NCI-H345 treated with DMSO at 0.1 percent for 48 hours (cell line): Measurements from ENCODE around the gene EIF4G1.
A peak's percentile ranks its signal among the peaks of the same experiment; 100 is the strongest.
"Not testable (repeated sequence)": the region's sequence is repeated elsewhere in the genome, so short reads cannot be mapped to it uniquely, and the experiment has no call there.

ENCODE experiments used
- DNase-seq: peaks from one replicate; lab custom pipeline; 2025; ENCODE audit not compliant: unreplicated experiment; lab: John Stamatoyannopoulos, UW

Gene EIF4G1

DNA sequence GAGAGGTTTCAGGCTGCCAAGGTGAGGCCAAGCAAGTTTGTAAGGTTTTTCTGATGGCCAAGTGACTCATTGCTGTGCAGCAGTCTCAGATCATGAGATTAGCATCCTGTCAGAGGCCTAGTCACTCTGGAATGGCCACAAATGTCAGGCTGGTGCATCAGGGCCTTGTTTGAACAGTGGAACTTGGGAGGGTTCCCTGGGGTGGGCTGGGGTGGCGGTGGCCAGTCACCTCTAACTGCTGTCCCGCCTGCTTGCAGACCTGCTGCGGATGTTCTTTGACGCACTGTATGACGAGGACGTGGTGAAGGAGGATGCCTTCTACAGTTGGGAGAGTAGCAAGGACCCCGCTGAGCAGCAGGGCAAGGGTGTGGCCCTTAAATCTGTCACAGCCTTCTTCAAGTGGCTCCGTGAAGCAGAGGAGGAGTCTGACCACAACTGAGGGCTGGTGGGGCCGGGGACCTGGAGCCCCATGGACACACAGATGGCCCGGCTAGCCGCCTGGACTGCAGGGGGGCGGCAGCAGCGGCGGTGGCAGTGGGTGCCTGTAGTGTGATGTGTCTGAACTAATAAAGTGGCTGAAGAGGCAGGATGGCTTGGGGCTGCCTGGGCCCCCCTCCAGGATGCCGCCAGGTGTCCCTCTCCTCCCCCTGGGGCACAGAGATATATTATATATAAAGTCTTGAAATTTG lies 20.2 kb downstream of the EIF4G1 start:
- no peak for DNase-seq

DNA sequence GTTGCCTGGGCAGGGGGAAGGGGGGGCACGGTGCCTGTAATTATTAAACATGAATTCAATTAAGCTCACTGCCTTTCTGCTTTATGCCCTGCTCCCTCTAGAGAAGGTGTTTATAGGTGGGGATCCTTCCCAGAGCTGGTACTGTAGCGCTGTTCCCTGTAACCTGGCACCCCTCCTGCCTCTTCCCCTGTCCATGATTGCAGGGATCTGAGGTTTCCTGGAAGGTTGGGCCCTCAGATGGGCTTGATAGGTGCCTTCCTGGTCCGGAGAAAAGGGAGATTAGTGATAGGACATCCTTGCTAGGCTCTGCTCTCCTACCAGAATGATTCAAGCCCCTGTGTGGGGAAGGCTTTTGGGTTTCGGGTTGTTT lies 20.9 kb downstream of the EIF4G1 start:
- no peak for DNase-seq

DNA sequence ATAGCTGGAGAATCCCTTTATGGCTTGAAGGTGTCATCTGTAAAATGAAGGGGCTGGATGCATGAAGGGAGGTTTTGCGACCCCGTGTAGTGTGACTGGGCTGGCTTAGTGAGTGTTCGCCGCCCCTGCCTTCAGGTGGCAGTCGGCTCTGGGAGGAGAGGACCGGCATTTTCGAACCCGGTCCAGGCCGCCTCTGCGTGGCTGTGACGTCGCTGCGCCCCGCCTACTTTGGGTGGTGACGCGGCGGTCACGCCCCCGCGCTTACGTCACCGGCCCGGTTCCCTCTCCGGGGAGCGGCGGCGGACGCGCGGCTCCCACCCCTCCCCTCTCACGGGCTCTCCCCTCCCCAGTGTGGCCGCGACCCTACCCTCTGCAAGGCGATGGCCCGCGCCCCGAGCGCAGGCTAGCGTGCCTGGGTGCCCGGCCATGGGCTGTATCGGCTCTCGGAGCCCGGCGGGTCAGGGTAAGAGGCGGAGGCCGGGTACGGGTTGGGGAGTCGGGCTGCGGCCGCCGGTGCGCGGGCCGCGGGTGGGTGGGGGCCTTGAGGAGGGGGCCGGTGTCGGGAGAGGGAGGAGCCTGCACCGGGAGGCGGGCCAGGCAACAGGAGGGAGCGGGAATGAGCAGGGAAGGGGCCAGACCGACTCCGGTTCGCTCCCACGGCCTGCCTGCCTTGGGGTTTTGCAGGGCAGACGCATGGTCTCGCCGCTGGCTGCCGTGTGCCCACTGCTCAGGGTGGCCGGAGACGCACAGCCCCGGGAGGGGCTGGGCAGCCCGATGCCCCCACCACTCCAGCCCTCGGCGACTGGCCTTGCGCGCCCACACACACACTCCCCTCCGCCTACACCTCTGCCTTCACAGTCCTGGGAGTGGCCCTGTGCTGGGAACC lies 21.5 kb downstream of the EIF4G1 start:
- DNase-seq = peak; percentile 78

DNA sequence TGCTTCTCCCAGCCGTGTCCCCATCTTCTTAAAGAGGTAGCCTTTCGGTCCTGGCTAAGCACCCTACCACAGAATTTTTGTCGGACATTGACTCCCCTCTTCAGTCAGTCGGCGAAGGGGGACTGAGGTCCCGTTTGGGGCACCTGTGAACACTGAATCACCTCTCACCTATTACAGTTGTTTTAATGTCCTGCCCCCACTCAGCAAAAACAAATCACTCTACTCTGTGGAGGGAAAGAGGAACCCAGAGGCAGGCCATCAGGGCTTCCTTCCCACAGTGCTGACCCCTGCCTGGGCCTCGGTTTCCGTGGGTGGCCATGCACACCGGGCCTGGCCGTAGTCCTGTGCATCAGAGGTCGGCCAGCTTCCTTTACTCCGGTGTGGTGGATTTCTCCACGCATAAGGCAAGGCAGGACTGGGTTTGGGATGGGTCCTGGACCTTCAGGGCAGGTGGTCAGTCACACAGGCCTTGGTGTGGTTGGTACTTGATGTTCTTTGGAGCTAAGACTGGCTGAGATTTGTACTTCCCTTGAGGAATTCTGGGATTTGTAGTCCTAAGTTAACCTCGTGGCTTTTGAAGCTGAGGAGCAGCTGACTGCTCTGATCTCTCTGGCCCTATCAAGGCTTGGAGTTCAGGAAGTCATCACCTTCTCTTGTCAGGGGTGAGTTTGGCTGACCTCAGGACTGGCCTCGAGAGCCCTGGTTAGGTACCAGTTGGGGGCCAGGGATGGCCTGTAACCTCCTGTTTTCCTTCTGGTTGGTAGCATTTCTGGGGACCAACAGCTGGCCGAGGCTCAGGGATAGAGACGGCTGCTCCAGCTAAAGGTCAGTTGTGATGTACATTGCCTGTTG lies 22.4 kb downstream of the EIF4G1 start:
- peak; percentile 53 for DNase-seq

DNA sequence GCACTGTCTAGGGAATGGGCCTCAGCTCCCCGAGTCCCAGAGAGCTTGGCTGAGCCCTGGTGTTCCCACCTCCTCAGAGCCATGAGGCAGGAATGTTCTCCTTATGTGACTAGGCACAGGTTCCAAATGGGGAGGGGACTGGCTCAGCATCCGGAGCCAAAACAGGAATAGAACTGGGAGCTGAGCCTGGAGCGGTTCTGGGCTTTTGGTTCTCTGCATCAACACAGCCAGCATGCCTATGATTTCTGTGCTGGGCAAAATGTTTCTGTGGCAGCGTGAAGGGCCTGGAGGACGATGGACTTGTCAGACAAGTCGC lies 23.0 kb downstream of the EIF4G1 start, which contains the start of gene FAM131A:
TSS of gene FAM131A (plus strand) at position 202 of the 316 bp plus-strand sequence. CDS start at position 233, 31 bp downstream.
- no peak for DNase-seq

DNA sequence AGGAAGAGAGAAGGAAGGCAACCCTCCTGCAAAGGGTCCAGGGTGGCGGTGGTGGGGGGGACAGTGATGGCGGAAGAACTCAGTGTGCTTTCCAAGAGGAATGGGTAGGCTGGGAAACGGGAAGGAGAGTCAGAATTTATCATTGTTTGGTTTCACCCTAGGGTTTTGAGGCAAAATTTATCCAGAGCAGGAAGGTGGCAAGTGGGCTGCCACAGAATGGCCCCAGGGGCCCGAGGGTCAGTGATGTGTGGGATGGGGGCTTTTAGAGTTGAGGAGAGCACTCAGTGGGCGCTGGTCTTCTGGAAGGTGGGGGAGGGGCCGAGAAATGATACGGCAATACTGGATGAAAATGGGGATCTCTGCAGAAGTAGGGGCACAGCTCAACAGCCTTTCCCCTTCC lies 23.6 kb downstream of the EIF4G1 start:
- DNase-seq = no peak

DNA sequence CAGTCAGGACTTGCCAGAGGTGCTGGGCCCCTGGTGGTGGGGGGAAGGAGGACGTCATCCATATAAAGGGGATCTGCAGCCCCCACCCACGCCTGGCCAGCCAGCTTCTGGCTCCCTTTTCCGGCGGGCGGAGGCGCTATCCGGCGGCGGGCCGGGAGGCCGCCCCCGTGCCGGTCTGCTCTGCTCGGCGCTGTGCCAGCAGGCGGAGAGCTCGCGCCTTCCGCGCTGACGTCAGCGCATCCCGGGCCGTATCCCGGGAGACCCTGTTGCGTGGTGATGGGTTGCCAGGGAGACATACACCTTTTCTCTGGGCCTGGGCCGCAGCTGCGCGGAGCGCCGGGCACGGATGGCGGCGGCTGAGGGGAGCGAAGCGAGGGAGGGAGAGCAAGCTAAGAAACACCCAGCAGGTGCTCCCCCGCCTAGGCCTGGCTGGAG lies 24.1 kb downstream of the EIF4G1 start:
- DNase-seq = peak; percentile 94

DNA sequence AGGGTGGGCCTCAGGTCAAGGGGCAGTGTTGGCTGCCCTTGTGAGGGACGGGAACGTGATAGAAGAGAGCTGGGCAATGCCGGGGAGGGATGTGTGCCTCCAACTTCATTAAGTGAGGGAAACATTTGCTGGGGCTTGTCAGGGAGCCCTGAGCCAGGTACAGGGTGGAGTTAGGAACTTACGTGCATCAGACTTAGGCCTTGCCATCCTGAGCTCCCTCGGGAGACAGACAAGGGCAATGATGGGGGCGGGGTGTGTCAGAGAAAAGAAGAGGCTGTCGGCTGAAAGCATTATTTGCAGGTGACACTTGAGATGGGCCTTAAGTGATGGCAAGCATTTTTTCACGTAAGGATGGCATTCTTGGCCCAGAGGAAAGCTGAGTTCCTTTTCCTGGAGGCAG lies 24.6 kb downstream of the EIF4G1 start:
- DNase-seq = no peak

DNA sequence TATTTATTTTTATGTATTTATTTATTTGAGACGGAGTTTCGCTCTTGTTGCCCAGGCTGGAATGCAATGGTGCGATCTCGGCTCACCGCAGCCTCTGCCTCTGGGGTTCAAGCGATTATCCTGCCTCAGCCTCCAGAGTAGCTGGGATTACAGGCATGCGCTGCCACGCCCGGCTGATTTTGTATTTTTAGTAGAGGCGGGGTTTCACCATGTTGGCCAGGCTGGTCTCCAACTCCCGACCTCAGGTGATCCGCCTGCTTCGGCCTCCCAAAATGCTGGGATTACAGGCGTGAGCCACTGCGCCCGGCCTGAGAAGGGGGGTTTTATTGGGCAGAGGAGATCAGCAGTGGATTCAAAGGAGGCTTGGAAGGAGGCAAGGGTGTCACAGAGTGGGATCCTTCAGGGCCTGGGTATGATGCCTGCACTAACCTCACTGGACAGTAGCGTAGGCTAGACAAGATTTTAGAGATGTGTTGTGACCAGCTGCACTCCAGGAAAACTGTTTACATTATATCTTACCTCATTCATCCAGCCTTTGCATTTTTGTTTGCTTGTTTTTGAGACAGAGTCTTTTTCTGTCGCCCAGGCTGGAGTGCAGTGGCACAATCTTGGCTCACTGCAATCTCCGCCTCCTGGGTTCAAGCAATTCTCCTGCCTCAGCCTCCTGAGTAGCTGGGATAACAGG lies 25.2 kb downstream of the EIF4G1 start:
- not testable (repeated sequence) for DNase-seq

DNA sequence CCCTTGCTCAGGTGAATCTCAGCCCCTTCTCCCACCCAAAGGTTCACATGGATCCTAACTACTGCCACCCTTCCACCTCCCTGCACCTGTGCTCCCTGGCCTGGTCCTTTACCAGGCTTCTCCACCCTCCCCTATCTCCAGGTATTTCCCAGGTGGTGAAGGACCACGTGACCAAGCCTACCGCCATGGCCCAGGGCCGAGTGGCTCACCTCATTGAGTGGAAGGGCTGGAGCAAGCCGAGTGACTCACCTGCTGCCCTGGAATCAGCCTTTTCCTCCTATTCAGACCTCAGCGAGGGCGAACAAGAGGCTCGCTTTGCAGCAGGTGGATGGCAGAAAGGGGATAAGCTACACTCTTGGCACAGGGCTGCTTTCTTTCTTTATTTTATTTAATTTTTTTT lies 27.5 kb downstream of the EIF4G1 start:
- DNase-seq = no peak

DNA sequence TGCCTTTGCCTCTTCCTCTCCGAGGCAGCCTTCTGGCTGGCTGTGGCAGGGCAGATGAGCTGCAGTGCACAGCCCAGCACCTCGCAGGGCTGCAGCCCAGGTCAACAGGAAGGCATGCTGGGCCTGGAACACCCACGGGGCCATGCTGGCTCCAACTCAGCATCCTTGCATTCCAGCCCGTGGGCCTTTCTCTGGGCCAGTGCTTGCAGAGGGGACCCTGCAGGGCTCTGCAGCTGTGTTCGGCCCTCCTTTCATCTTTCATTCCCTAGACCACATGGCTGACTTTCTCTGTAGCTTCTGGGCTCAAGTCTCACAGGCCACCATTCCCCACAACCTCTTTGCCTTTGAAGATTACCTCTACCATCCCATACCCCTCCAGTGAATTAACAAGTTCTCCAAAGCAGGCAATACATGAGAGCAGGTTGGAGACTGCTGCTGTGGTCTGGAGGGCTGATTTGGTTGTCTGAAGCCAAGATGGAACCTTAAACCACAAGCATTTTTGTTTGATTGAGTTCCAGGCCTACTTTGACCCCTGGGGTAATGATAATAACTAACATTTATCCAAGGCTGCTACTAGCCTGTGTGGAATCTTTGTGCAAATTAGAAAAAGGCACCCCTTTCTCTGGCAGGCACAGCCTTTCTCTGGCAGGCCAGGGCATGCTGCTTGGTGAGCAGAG lies 28.9 kb downstream of the EIF4G1 start:
- DNase-seq = no peak

DNA sequence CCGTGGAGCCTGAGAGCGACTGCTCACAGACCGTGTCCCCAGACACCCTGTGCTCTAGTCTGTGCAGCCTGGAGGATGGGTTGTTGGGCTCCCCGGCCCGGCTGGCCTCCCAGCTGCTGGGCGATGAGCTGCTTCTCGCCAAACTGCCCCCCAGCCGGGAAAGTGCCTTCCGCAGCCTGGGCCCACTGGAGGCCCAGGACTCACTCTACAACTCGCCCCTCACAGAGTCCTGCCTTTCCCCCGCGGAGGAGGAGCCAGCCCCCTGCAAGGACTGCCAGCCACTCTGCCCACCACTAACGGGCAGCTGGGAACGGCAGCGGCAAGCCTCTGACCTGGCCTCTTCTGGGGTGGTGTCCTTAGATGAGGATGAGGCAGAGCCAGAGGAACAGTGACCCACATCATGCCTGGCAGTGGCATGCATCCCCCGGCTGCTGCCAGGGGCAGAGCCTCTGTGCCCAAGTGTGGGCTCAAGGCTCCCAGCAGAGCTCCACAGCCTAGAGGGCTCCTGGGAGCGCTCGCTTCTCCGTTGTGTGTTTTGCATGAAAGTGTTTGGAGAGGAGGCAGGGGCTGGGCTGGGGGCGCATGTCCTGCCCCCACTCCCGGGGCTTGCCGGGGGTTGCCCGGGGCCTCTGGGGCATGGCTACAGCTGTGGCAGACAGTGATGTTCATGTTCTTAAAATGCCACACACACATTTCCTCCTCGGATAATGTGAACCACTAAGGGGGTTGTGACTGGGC lies 30.3 kb downstream of the EIF4G1 start:
- DNase-seq = no peak

DNA sequence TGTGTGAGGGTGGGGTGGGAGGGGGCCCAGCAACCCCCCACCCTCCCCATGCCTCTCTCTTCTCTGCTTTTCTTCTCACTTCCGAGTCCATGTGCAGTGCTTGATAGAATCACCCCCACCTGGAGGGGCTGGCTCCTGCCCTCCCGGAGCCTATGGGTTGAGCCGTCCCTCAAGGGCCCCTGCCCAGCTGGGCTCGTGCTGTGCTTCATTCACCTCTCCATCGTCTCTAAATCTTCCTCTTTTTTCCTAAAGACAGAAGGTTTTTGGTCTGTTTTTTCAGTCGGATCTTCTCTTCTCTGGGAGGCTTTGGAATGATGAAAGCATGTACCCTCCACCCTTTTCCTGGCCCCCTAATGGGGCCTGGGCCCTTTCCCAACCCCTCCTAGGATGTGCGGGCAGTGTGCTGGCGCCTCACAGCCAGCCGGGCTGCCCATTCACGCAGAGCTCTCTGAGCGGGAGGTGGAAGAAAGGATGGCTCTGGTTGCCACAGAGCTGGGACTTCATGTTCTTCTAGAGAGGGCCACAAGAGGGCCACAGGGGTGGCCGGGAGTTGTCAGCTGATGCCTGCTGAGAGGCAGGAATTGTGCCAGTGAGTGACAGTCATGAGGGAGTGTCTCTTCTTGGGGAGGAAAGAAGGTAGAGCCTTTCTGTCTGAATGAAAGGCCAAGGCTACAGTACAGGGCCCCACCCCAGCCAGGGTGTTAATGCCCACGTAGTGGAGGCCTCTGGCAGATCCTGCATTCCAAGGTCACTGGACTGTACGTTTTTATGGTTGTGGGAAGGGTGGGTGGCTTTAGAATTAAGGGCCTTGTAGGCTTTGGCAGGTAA lies 31.1 kb downstream of the EIF4G1 start:
- DNase-seq = peak; percentile 51

DNA sequence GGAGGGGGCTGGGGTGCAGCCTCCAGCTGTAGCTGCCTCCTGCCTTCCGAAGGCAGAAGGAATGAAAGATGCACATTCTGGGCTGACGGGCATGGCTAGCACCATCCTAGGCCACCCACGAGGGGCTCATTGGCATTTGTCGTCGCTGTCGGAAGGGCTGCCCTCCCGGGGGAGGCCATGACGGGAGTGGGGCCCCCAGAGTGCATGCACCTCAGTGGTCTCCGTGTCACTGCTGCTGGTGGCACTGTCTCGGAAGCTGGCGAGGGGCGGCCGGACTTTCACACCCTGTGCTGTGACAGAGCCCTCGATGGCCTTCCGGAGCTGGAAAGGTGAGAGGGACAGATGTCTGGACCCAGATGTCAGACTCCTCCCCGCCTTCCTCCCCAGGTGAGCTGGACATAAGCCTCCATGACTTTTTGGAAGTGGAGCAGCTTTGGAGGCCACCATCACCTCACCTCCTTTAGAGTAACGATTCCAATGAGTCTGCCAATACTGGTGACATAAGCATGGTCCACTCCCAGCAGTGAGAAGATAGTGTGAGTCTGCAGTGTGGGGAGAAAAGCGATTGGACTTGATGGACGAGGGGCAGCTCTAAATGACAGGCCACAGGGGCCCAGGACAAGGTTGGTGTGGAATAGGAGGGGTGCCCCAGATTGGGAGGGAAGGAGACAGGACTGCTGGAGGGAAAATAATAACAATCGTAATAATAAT lies 32.2 kb downstream of the EIF4G1 start:
- no peak for DNase-seq

DNA sequence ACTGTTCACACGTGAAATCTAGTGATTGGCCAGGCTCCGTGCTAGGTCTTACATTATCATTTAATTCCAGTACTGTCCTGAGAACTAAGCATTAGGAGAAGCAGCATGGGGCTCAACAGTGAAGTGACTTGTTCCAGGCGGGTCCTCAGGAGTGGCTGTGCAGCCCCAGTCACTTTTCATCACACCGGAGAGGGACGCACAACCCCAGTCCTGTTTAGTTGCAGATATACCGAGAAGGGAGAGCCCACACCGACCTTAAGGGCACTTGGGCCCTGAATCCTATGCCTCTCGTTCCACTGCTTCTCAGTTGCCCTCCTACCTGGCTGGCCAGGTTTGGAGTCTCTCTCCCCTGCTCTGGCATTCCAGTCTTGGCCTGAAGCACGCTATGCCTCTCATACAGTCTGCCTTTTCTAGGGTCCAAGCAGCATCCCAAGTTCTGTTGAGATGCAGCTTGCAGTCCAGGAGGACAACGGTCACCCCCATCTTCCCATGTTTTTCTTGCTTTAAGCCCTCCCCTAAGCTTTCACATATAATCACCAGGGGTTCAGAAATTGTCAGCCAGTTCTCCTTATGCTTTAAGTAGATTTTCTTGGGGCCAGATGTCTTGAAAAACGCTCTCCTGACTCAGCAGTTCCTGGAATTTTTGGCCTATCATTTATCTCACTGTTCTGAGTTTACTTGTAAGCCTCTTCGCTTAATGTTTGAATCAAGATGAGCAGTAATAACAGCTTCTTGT lies 33.1 kb downstream of the EIF4G1 start:
- no peak for DNase-seq

DNA sequence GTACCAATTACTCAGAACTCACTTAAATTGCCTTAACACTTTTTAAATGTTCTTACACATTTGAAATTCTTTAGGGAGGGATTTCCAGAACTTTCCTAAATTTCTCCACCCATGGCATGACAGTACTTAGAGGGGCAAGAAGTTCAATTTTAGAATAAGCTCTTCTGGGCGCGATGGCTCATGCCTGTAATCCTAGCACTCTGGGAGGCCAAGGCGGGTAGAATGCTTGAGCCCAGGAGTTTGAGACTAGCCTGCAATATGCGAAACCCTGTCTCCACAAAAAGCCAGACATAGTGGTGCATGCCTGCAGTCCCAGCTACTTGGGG lies 33.6 kb downstream of the EIF4G1 start:
- no peak for DNase-seq

DNA sequence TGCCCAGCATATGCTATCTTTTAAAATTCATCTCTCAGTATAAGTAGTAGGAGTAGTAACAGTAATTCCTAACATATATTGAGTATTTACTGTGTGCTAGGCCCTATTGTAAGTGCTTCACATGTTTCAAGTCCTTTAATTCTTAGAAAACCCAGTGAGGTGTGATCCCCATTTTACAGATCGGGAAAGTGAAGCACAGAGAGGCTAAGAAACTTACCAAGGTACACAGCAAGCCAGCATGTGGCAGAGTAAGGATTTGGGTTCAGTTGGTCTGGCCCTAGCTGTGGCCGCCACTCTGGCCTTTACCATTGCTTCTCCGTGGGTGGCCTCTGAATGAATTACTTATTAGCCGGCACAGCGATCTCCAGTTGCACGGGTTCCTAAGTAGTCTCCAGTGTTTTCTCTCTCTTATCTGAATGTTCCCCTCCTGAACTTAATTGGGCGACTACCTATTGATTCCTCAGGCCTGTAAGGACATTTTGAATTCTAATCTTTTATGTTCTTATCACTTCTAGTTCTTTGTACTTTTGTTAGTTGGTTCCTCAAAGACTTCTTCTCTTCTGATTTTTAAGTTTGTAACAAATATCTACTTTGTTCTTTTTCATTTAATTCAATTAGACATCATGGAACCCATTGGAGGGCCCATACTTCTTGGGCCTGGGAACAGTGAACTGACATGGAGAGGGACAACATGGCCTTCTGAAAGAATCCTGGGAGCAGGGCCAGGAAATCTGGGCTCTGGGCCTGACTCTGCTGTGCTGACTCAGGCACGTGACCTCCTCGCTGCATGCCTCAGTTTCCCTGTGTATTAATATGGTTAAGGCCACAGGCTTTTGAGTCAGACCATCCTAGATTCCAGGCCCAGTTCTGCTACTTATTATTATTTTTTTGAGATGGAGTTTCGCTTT lies 35.4 kb downstream of the EIF4G1 start:
- DNase-seq = no peak
